PC-3 (cell line): Measurements from ENCODE around the gene SOS1.

Source experiments
- CTCF ChIP-seq: fragments of 300-600 bp; sonication (generic); conservative IDR thresholded peaks from 2 replicates; pipeline ENCODE4 v1.5.1; 2017; ENCODE audit warnings: antibody characterized with exemption, low read depth, mild to moderate bottlenecking, low read length
- EZH2 ChIP-seq: fragments of 300-600 bp; sonication (generic); IDR thresholded peaks from one replicate; pipeline ENCODE4 v1.6.1; 2017; ENCODE audit warnings: antibody characterized with exemption, mild to moderate bottlenecking, low read length; ENCODE audit not compliant: unreplicated experiment
- EZH2phosphoT487 ChIP-seq: fragments of 300-600 bp; sonication (generic); IDR thresholded peaks from 2 replicates; pipeline ENCODE4 v1.6.1; 2018; ENCODE audit warnings: mild to moderate bottlenecking, antibody characterized with exemption, low read length, borderline replicate concordance

DNA sequence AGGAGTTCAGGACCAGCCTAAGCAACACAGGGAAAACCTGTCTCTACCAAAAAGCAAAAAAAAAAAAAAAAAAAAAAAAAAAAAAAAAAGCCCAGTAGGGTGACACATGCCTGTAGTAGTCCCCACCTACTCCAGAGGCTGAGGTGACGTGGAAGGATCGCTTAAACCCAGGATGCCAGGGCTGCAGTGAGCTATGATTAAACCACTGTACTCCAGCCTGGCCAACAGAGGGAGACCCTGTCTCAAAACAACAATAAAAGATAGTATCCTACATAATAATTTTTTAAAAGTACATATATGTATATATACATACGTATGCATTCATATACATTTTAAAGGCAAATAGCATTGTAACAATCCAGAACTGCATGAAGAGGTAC is 51.7 kb downstream of the SOS1 start:
- peak; percentile 22; the same call in 1 of the 2 replicates for TF ChIP-seq CTCF
- TF ChIP-seq EZH2: no peak
- no peak for TF ChIP-seq EZH2phosphoT487
